Cardiac septum (tissue), 1 donor: ENCODE results near the gene SMIM33. TPM values are rescaled to one million over a fixed set of nuclear protein-coding genes. Genes with fewer than 3 reads are reported as not detected.
A peak's percentile ranks its signal among the peaks of the same experiment; 100 is the strongest.

Experiments
- DNase-seq: peaks from one replicate; pipeline ENCODE4 v3.0.0-alpha.2; 2020; ENCODE audit warnings: low spot score
- intact Hi-C: fragments of 100-400 bp; cut with DNase I; formaldehyde crosslinking; loops from one replicate; pipeline ENCODE4 v1.14.0; 2022
- total RNA-seq: library from RNA; stranded (reverse); fragmentation: NEBNext Ultra II Directional; extraction: Animal tissue kit (Norgen Biotek cat#: 25700); gene quantifications from one replicate; pipeline ENCODE4 v1.2.1, GENCODE V29; 2021
- donor health status: DM: no; HTN: no; CAD: no.

Gene SMIM33
- total RNA-seq, 1 donor from 2014 or later = not detected

DNA sequence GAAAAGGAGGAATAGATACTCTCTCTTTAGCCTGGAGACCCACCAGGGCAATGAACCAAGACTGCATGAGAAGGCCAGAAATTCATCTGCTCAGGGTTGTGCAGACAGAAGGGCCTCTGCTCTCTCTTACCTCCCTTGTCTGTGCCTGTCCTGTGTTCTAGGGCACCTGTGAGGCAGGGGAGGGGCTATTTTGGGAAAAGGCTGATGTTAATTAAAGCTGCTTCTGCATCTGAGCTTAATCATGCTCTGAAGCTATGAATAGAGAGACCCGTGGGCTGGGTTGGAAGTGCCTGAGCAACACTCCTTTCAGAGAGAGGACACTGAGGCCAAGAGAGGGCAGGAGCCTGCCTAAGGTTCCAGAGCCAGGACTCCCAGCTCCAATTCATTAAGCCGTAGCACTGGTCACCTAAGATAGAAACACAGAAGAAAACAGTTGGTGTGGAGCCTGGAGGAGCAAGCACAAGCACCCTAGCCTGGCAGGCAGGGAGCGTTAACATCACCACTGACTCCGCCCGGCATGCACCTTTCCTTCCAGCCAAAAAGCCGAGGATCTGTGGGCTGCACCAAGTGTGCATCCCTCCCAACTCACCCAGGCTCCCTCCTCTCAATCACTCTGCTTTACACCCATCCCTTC, 43.2 kb downstream of the SMIM33 start:
- DNase-seq = no peak
- intact Hi-C loops = loop anchor here (1.0 kb wide), 1 partner anchor 90 kb away; no protein-coding TSS in a partner anchor

DNA sequence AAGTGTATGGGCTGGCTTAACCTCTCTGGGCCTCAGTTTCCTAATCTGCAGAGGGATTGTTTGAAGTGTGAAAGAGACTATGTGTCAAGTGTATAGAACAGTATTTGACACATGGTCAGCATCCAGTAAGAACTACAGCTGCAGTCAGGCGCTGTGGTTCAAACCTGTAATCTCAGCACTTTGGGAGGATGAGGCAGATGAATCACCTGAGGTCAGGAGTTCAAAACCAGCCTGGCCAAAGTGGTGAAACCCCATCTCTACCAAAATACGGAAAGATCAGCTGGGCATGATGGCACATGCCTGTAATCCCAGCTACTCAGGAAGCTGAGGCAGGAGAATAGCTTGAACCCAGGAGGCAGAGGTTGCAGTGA, 43.7 kb downstream of the SMIM33 start:
- no peak for DNase-seq
- intact Hi-C loops = no loop called here

DNA sequence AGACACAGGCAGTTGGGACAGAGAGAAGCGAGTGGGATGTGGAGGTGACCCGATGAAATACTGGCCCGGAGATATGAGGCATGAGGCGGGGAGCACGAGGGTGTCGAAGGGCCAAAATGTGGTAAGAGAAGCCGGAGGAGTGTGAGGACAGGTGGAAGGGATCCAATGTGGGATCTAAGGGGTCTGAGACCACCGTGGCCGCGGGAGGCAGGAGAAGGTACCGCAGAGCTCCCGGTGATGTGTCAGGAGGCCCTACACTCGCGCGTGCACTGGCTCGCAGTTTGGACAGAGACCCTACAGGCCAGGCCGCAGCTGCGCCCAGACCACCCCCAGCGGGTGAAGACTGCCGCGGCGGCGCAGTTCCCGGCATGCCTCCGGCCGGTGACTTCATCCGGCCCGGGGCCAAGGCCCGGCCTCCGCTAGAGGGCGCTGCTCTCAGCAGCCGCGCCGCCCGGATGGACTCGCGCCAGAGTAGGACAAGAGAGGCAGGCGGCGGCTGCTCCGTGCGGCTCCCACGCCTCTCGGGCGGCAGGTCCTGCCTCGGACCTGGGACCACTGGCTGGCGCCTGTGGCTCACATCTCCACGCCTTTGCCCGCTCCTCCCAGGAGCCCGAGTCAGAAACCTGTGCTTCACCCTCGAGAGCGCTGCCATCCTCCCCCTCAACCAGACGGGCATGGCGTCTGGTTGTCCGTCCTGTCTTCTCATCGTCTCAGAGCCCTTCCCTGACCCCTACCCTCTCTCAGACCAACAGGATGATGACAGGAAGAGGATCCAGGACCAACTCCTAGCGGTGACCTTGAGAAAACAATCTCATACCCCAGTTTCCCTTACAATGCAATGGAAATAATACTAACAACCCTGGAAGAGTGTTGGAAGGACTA, 47.1 kb downstream of the SMIM33 start:
- DNase-seq = peak; percentile 98
- intact Hi-C loops = loop anchor here (2.0 to 5.0 kb wide), 2 partner anchors 35 to 81 kb away; partner anchors contain the start of genes DNAJC18 and STING1

Other genes with a start within 250 kb of the SMIM33 start
- gene MATR3, start 177.3 kb upstream of the SMIM33 start, total RNA-seq = 170 TPM
- 133 TPM for gene PAIP2, start 129.2 kb upstream of the SMIM33 start, total RNA-seq
- not detected for gene SLC23A1, start 87.7 kb upstream of the SMIM33 start, total RNA-seq
- 0.51 TPM for gene MZB1, start 81.1 kb upstream of the SMIM33 start, total RNA-seq
- 34.7 TPM for gene PROB1, start 75.9 kb upstream of the SMIM33 start, total RNA-seq
- 12.4 TPM for gene SPATA24, start 66.9 kb upstream of the SMIM33 start, total RNA-seq
- gene DNAJC18, start 31.5 kb upstream of the SMIM33 start, total RNA-seq = 20.3 TPM
- gene ECSCR, start 8.3 kb upstream of the SMIM33 start, total RNA-seq = 20.1 TPM
- 85.3 TPM for gene STING1, start 11.8 kb downstream of the SMIM33 start, total RNA-seq
- gene UBE2D2, start 90.3 kb downstream of the SMIM33 start, total RNA-seq = 124 TPM
- gene CXXC5, start 177.3 kb downstream of the SMIM33 start, total RNA-seq = 49.3 TPM